GM19193 (cell line): Measurements from ENCODE around the gene OR6B3.

Experiments
- POLR2A ChIP-seq: IDR thresholded peaks from 4 replicates; pipeline ENCODE4 v1.6.1; 2011; ENCODE audit not compliant: insufficient read depth, insufficient read length; ENCODE audit errors: extremely low read depth

OR6B3 gene

GRCh38 chr2:240055177-240055917 is 2.0 kb upstream of the OR6B3 start:
- TF ChIP-seq POLR2A = no peak

GRCh38 chr2:240052524-240052923 is 797 bp downstream of the OR6B3 start:
- TF ChIP-seq POLR2A = no peak

- TF ChIP-seq POLR2A = no peak
Observed at GRCh38 chr2:240051697-240052096, 1.6 kb downstream of the OR6B3 start.

GRCh38 chr2:240050278-240050677 is 3.0 kb downstream of the OR6B3 start:
- no peak for TF ChIP-seq POLR2A

- TF ChIP-seq POLR2A = no peak
Observed at GRCh38 chr2:240048237-240048636, 5.1 kb downstream of the OR6B3 start.

GRCh38 chr2:240045098-240045497 is 8.2 kb downstream of the OR6B3 start:
- TF ChIP-seq POLR2A = no peak

- no peak for TF ChIP-seq POLR2A
Observed at GRCh38 chr2:240043279-240043989, 9.9 kb downstream of the OR6B3 start.

- TF ChIP-seq POLR2A = no peak
Observed at GRCh38 chr2:240042740-240043139, 10.6 kb downstream of the OR6B3 start.

- TF ChIP-seq POLR2A = no peak
Observed at GRCh38 chr2:240041363-240041762, 12.0 kb downstream of the OR6B3 start.

- no peak for TF ChIP-seq POLR2A
Observed at GRCh38 chr2:240037358-240037757, 16.0 kb downstream of the OR6B3 start.

GRCh38 chr2:240033330-240033678 is 20.0 kb downstream of the OR6B3 start:
- no peak for TF ChIP-seq POLR2A

GRCh38 chr2:240032406-240033329 is 20.7 kb downstream of the OR6B3 start:
- TF ChIP-seq POLR2A = no peak

GRCh38 chr2:240030379-240031094 is 22.8 kb downstream of the OR6B3 start, which contains the start of gene OR6B2:
Gene OR6B2 (minus strand): TSS chr2:240030429. CDS start chr2:240030429, 0 bp downstream.
- TF ChIP-seq POLR2A = no peak

- no peak for TF ChIP-seq POLR2A
Observed at GRCh38 chr2:240024766-240025165, 28.6 kb downstream of the OR6B3 start.

- TF ChIP-seq POLR2A = no peak
Observed at GRCh38 chr2:240023792-240024191, 29.5 kb downstream of the OR6B3 start.

GRCh38 chr2:240021488-240022104 is 31.7 kb downstream of the OR6B3 start:
- TF ChIP-seq POLR2A = no peak
